SK-N-MC (cell line): Measurements from ENCODE around the gene CDH23.

Experiments
- DNase-seq: peaks from one replicate; pipeline ENCODE4 v3.0.0-alpha.2; 2011; ENCODE audit warnings: low read depth, low spot score
- H3K27ac ChIP-seq: fragments of 200-600 bp; sonication (generic); 2 replicates; pipeline ENCODE4 v1.5.1; 2016; ENCODE audit warnings: mixed run types
- H3K36me3 ChIP-seq: fragments of 200-600 bp; sonication (generic); 2 replicates; pipeline ENCODE4 v1.6.1; 2017; ENCODE audit warnings: antibody characterized with exemption, low read length, mixed read lengths; ENCODE audit not compliant: insufficient read depth
- H3K4me3 ChIP-seq: fragments of 200-600 bp; sonication (generic); 2 replicates; pipeline ENCODE4 v1.5.1; 2016
- H3K9ac ChIP-seq: fragments of 200-600 bp; sonication (generic); 2 replicates; pipeline ENCODE4 v1.8.0; 2017; ENCODE audit warnings: mixed run types, mixed read lengths; ENCODE audit not compliant: insufficient read length
- H3K9me3 ChIP-seq: fragments of 200-600 bp; sonication (generic); 2 replicates; pipeline ENCODE4 v1.6.1; 2017; ENCODE audit warnings: low read depth, mild to moderate bottlenecking, antibody characterized with exemption, low read length, moderate library complexity, mixed read lengths
- EZH2 ChIP-seq: fragments of 200-600 bp; sonication (generic); IDR thresholded peaks from one replicate; pipeline ENCODE4 v1.6.1; 2017; ENCODE audit warnings: antibody characterized with exemption
- FOXP2 ChIP-seq: optimal IDR thresholded peaks from 2 replicates; pipeline ENCODE3; 2011; ENCODE audit warnings: mild to moderate bottlenecking, moderate library complexity; ENCODE audit not compliant: insufficient read depth; ENCODE audit errors: extremely low read length, control extremely low read depth
- POLR2AphosphoS5 ChIP-seq: IDR thresholded peaks from 2 replicates; pipeline ENCODE4 v1.6.1; 2012; ENCODE audit warnings: mild to moderate bottlenecking, low read depth, low read length, borderline replicate concordance

Gene CDH23

DNA sequence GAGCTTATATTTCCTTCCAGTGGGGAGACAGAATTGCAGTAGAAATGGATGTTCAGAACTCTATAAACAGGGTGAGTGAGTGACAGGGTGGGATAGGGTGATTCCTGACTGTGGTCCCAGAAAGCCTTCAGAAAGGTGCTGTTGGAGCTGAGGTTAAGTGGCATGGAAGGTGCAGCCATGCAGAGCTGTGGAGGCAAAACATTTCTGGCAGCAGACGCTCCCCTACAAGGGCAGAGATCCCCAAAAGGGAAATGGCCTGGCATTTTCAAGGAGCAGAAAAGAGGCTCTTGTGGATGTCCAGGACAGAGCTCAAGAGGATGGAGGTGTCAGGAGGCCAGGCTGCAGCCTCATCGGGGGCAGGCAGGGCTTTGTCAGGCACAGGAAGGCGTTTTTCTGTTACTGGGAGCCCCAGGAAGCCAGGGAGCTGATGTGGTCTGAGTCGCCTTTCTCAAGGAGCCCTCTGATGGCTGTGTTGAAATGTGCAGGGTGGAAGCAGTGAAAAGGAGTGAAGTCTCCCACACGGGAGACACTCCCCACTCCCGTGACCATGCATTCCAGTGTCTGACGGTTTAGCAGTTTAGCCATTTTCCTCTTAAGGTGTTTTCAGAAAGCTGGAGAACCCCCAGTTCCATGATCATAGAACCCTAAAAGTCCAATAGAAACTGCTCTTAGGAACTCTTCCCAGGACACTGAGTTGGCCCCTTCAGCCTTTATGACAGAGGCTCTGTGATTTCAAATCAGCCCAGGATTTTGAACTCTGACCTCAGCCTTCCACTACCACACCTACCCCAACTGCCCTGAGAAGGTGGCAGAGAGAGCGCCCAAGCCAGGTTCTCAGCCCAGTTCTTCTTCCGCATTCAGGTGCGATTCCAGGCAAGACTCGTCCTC, 226.6 kb downstream of the CDH23 start:
- Histone ChIP-seq H3K36me3 (no peaks in the 10 kb centered on the region), H3K9me3 (no peaks in the 10 kb centered on the region), H3K9ac (no peak overlapping the region), H3K27ac (no peak overlapping the region), H3K4me3 (no peak overlapping the region)
- TF ChIP-seq EZH2 (no peak), POLR2AphosphoS5 (no peak), FOXP2 (no peak)
- no peak for DNase-seq

- no peaks in the 10 kb centered on the region for H3K9me3 ChIP-seq
- no peak for DNase-seq
- no peak for TF ChIP-seq EZH2
- TF ChIP-seq FOXP2, result no peak
- no peak for TF ChIP-seq POLR2AphosphoS5
- no peak overlapping the region for H3K9ac ChIP-seq
- H3K27ac ChIP-seq, result no peak overlapping the region
- no peak overlapping the region for H3K4me3 ChIP-seq
- H3K36me3 ChIP-seq, result no peaks in the 10 kb centered on the region
Measured at GRCh38 chr10:71623986-71624291, 227.2 kb downstream of the CDH23 start.

DNA sequence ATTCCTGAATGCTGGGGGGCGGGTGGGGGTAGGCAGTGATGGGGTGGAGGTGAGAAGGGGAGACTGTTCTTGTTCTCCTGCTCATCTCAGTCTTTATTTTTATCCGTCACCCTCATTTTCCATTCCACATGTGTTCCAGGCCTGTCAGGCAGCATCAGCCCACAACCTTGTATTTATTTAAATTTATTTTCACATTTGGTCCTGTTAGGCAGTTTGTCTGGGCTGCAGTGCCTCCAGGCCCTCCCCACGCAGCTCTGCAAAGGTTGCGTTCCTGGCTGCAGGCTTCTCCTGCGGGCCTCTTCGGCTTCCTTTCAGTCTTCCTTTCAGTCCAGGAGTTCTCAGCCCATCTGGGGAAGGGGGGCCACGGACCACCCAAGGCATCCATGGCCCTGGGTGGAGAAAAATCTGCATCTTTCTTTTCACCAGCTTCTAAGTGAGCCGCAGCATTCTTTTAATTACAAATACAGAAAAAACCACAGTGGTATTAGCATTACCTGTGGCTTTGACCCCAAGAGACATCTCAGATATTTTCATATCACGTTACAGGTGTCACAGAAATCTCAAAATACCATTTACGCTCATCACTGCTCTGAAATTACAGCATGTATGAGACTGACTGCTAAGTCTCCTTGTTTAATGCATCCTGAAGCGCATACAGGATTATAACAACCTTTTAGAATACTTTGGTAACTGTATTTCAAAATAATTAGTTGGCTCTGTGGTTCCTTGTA, 228.9 kb downstream of the CDH23 start:
- no peak for TF ChIP-seq FOXP2
- no peak for TF ChIP-seq POLR2AphosphoS5
- no peak for TF ChIP-seq EZH2
- Histone ChIP-seq H3K9me3 (no peaks in the 10 kb centered on the region), H3K4me3 (no peak overlapping the region), H3K27ac (no peak overlapping the region), H3K36me3 (no peaks in the 10 kb centered on the region), H3K9ac (no peak overlapping the region)
- DNase-seq, result no peak

- no peak for DNase-seq
- TF ChIP-seq POLR2AphosphoS5, result no peak
- no peak for TF ChIP-seq FOXP2
- TF ChIP-seq EZH2, result no peak
- Histone ChIP-seq H3K36me3 (no peaks in the 10 kb centered on the region), H3K4me3 (no peak overlapping the region), H3K9me3 (no peaks in the 10 kb centered on the region), H3K27ac (no peak overlapping the region), H3K9ac (no peak overlapping the region)
Measured at GRCh38 chr10:71627230-71627939, 230.7 kb downstream of the CDH23 start.

DNA sequence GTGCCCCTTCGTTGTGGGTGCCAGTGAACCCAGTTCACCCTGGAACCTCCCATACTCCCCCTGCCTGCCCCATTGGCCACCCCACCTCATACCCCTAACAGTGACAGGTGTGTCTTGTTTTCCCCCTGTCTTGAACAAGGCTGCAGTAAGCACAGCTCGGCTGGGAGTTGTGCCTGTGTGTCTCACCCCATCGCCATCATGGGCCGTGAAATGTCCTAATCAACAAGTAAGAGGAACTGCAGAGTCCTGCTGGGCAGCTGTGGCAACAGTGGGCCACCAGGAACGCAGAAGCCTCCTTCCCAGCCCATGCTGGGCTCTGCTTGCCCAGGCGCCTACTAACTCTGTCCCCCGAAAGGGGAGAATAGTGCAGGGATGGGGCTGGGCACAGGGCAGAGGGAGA, 231.2 kb downstream of the CDH23 start:
- H3K9ac ChIP-seq, result no peak overlapping the region
- TF ChIP-seq EZH2 (no peak), POLR2AphosphoS5 (no peak), FOXP2 (no peak)
- no peak overlapping the region for H3K27ac ChIP-seq
- no peaks in the 10 kb centered on the region for H3K9me3 ChIP-seq
- no peak for DNase-seq
- no peaks in the 10 kb centered on the region for H3K36me3 ChIP-seq
- no peak overlapping the region for H3K4me3 ChIP-seq

DNA sequence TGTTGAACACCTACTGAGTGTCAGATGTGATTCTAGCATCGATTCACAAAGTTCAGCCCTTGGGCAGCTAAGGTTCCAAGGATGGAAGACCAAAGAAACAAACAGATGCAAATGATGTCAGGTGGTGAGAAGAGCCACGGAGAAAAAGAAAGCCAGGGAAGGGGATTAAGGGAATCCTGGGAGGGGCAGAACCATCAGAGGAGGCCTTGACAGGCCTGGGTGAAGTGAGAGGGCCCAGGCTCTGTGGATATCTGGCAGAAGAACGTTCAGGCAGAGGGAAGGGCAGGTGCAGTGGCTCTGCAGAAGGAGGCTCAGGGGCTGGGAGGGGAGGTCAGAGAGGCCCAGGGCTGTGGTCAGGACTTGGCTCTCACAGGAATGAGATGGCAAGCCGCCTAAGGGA, 232.4 kb downstream of the CDH23 start:
- no peak overlapping the region for H3K27ac ChIP-seq
- TF ChIP-seq EZH2 (no peak), POLR2AphosphoS5 (no peak), FOXP2 (no peak)
- DNase-seq, result no peak
- no peak overlapping the region for H3K4me3 ChIP-seq
- H3K9me3 ChIP-seq, result no peaks in the 10 kb centered on the region
- no peaks in the 10 kb centered on the region for H3K36me3 ChIP-seq
- no peak overlapping the region for H3K9ac ChIP-seq

DNA sequence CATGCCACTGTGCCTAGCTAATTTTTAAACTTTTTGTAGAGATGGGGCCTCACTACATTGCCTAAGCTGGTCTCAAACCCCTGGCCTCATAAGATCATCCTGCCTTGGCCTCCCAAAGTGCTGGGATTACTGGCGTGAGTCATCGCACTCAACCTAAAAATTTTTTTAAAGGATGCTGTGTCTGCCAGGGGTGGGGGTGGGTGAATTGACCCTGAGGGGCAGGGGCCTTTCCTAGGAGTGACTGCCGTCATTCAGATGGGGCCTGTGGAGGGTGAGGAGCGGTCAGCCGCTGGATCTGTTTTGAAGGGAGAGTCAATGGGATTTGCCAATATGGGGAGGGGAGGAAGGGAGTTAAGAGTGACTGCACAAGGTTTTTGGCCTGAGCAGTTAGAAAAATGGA, 233.4 kb downstream of the CDH23 start:
- no peak overlapping the region for H3K9ac ChIP-seq
- no peaks in the 10 kb centered on the region for H3K36me3 ChIP-seq
- TF ChIP-seq FOXP2 (no peak), POLR2AphosphoS5 (no peak), EZH2 (no peak)
- H3K9me3 ChIP-seq, result no peaks in the 10 kb centered on the region
- H3K27ac ChIP-seq, result no peak overlapping the region
- DNase-seq, result no peak
- H3K4me3 ChIP-seq, result no peak overlapping the region
